ENCODE data around the gene SH2D6. TPM values are rescaled to one million over a fixed set of nuclear protein-coding genes. Genes with fewer than 3 reads are reported as not detected.
A peak's percentile ranks its signal among the peaks of the same experiment; 100 is the strongest.

Gene SH2D6
- total RNA-seq, 1 donor from 2014 or later: 4.9 TPM

GRCh38 chr2:85421260-85422071, 3.0 kb downstream of the SH2D6 start:
- DNase-seq (ENCODE audit: low read depth): no peak

- no peak for DNase-seq (ENCODE audit: low read depth)
These were observed 3.6 kb downstream of the SH2D6 start for GRCh38 chr2:85422072-85422457.

- DNase-seq (ENCODE audit: low read depth): peak; percentile 90
These were observed 5.0 kb downstream of the SH2D6 start for GRCh38 chr2:85423525-85423924.

GRCh38 chr2:85425588-85425987, 7.1 kb downstream of the SH2D6 start:
- DNase-seq (ENCODE audit: low read depth): no peak

- DNase-seq (ENCODE audit: low read depth): no peak
These were observed 8.9 kb downstream of the SH2D6 start for GRCh38 chr2:85427300-85427835.

GRCh38 chr2:85428343-85428881, 9.9 kb downstream of the SH2D6 start:
- DNase-seq (ENCODE audit: low read depth): no peak

GRCh38 chr2:85429213-85429923, 10.9 kb downstream of the SH2D6 start:
- DNase-seq (ENCODE audit: low read depth): no peak

- no peak for DNase-seq (ENCODE audit: low read depth)
These were observed 11.4 kb downstream of the SH2D6 start for GRCh38 chr2:85429924-85430289.

- DNase-seq (ENCODE audit: low read depth): peak; percentile 93
These were observed 12.4 kb downstream of the SH2D6 start for GRCh38 chr2:85430752-85431569.

- DNase-seq (ENCODE audit: low read depth): peak; percentile 87
These were observed 13.2 kb downstream of the SH2D6 start for GRCh38 chr2:85431570-85432205.

GRCh38 chr2:85433511-85434089, 15.1 kb downstream of the SH2D6 start:
- DNase-seq (ENCODE audit: low read depth): peak; percentile 100

- peak; percentile 51 for DNase-seq (ENCODE audit: low read depth)
These were observed 16.2 kb downstream of the SH2D6 start for GRCh38 chr2:85434696-85435095.

- DNase-seq (ENCODE audit: low read depth): peak; percentile 69
These were observed 16.9 kb downstream of the SH2D6 start for GRCh38 chr2:85435220-85435958.

GRCh38 chr2:85435981-85436835, 17.7 kb downstream of the SH2D6 start:
- DNase-seq (ENCODE audit: low read depth): peak; percentile 41

- DNase-seq (ENCODE audit: low read depth): peak; percentile 36
These were observed 18.4 kb downstream of the SH2D6 start for GRCh38 chr2:85436836-85437487.

- DNase-seq (ENCODE audit: low read depth): peak; percentile 91
These were observed 19.1 kb downstream of the SH2D6 start for GRCh38 chr2:85437488-85438200.

All from myocyte (in vitro differentiated cells).